UCSD-AML1 (cell line): Measurements from ENCODE around the gene TLCD1.

ENCODE experiments used
- DNase-seq: peaks from one replicate; lab custom pipeline; 2025; ENCODE audit not compliant: unreplicated experiment; lab: John Stamatoyannopoulos, UW

TLCD1 gene

DNA sequence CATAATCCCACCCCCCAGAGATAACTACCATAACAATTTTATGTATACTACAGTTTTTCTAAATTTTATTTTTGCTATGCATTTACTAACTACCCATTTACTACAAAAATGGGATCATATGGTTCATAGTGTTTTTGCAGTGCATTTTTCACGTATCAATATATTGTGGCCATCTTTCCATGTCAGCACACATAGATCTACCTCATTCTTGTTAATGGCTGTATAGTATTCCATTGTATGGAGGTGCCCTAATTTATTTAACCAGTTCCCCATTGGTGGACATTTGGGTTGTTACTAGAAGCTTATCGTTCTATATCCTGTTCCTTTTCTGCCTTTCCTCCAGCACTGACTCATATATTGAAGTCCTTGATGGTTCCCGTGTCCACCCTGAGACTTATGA lies 37.0 kb downstream of the TLCD1 start:
- no peak for DNase-seq

DNA sequence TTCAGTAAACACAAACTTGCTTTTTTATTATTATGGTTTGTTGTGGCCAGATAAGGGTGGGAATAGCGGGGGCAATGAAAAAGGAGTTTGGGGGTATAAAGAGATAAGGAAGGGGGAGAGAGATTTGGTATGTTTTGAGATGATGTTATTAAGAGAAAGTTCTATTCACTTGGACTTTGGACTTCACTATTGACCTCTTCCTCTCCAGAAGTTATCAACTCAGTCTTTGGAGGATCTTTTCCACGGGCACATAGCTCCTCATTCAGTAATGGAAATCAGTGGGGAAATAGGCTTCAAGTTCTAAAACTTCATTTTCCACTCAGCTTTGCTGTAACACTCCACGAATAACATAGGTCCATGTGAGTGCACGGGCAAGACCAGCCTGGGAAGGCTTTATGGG lies 37.6 kb downstream of the TLCD1 start:
- no peak for DNase-seq

DNA sequence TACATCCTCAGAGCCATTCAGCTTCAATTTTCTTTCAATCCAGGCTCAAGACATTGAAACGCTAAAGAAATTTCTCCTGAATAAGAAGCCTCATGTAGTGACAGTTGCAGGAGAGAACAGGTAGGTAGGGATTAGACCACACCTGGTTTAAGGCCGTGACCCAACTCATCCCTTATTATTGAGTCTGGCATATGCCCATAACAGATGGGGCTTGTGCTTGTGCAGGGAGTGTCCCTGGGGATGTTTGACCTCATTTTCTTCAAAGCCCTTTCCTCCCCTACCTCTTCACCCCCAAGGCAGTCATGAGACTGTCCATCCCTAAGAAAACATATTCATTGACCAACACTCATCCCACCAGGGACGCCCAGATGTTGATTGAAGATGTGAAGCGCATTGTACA lies 39.7 kb downstream of the TLCD1 start:
- no peak for DNase-seq

DNA sequence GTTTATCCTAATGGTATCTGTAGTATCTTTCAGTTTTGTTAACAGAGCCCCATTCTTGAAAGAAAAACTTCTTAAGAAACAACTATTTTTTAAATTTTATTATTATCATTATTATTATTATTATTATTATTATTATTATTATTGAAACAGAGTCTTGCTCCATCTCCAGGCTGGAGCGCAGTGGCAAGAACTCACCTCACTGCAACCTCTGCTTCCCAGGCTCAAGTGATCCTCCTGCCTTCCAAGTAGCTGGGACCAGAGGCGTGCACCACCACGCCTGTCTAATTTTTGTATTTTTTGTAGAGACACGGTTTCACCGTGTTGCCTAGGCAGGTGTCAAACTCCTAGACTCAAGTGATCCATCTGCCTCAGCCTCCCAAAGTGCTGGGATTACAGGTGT lies 40.7 kb downstream of the TLCD1 start:
- no peak for DNase-seq

DNA sequence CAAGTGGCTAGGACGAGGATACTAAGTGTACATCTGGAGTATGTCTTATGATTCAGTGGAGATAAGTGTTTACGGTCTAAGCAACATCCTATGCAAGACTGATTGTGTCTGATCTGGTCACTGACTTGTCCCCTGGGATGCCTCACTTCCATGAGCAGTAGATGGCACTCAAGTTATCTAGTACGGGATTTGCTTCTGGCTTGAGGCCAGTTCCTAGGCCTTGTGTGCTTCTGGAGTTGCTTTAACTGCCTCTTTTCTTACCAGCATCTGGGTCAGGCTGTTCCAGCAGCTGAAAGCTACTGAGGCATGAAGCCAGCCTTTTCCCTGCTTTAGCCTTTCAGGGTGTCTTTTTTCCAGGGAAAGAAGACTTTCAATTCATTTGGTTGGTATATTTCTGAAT lies 41.1 kb downstream of the TLCD1 start:
- no peak for DNase-seq

DNA sequence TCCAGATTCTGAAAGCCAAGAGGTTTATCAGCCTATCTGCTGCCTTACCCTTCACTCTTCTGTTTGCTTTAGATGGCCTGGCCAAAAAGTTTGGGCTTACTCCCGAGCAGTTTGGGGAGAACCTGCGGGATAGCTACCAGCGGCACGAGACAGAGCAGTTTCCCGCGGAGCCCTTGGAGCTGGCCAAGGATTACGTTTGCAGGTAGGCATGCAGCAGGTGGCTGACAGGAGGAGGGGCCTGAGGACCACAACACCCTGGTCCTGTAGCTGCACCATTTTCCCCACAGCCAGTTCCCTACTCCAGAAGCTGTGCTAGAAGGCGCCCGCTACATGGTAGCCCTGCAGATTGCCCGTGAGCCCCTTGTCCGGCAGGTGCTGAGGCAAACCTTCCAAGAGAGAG lies 43.4 kb downstream of the TLCD1 start:
- DNase-seq = no peak

DNA sequence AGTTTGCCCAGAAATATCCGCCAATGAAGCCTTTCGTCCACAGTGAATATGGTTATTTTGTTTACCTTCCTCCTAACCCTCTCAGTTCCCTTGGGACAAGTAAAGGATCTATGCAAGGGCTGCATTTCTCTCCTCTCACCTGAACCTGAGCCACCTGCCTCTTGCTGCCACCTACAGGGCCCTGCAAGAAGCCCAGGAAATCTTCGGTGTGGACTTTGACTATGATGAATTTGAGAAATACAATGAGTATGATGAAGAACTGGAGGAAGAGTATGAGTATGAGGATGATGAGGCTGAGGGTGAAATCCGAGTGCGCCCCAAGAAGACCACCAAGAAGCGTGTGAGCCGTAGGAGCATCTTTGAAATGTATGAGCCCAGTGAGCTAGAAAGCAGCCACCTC lies 50.1 kb downstream of the TLCD1 start:
- no peak for DNase-seq

DNA sequence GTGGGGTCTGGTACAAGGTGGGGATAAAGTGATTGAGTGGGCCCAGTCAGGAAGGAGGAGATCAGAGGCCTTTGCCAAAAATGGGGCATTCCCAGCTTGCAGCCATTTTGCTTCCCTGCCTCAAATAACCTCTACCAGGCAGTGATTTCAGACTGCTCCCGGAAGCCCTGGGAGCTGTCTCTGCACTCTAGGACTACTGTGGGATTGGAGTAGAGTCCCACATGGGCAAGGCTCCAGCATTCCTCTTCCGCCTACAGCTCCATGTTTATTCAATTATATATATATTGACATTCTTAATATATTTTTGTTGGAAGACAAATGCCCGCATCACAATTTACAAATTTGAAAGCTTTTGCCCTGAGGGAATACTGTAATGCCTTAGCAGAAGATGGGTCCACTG lies 50.5 kb downstream of the TLCD1 start:
- no peak for DNase-seq
